GM19455 (cell line): ENCODE measurements around the gene SLC2A4.

Experiments
- ATAC-seq: cut with Tn5 transposase; IDR thresholded peaks from one replicate; pipeline ENCODE4 v1.9.1; 2021; ENCODE audit not compliant: unreplicated experiment

SLC2A4 gene

GRCh38 chr17:7296189-7296861 lies 14.8 kb downstream of the SLC2A4 start:
- ATAC-seq: no peak

GRCh38 chr17:7304179-7304578 lies 22.7 kb downstream of the SLC2A4 start:
- no peak for ATAC-seq

- peak; percentile 61 for ATAC-seq
Observed at GRCh38 chr17:7306911-7307685, 25.6 kb downstream of the SLC2A4 start, which contains the start of gene EIF5A. Gene EIF5A, plus strand, starts transcription at chr17:7307628. Its CDS starts 2,008 bp downstream, at chr17:7309636.

- ATAC-seq: peak; percentile 1
Observed at GRCh38 chr17:7307686-7308624, 26.4 kb downstream of the SLC2A4 start.

GRCh38 chr17:7308625-7309433 lies 27.3 kb downstream of the SLC2A4 start:
- ATAC-seq: no peak

- ATAC-seq: no peak
Observed at GRCh38 chr17:7309628-7310027, 28.1 kb downstream of the SLC2A4 start.

- no peak for ATAC-seq
Observed at GRCh38 chr17:7311110-7311705, 29.7 kb downstream of the SLC2A4 start.

GRCh38 chr17:7312432-7313087 lies 31.0 kb downstream of the SLC2A4 start:
- no peak for ATAC-seq

GRCh38 chr17:7313088-7313889 lies 31.8 kb downstream of the SLC2A4 start:
- ATAC-seq: no peak

- ATAC-seq: no peak
Observed at GRCh38 chr17:7313890-7314718, 32.6 kb downstream of the SLC2A4 start.

- ATAC-seq: peak; percentile 64
Observed at GRCh38 chr17:7314719-7315569, 33.4 kb downstream of the SLC2A4 start, which contains the start of gene GPS2. Gene GPS2, minus strand, starts transcription at chr17:7315360. Its CDS starts 308 bp downstream, at chr17:7315052.

GRCh38 chr17:7315570-7316235 lies 34.2 kb downstream of the SLC2A4 start:
- ATAC-seq: no peak

- ATAC-seq: no peak
Observed at GRCh38 chr17:7317161-7317803, 35.8 kb downstream of the SLC2A4 start.

GRCh38 chr17:7318121-7318860 lies 36.8 kb downstream of the SLC2A4 start:
- no peak for ATAC-seq

- no peak for ATAC-seq
Observed at GRCh38 chr17:7321466-7321865, 39.9 kb downstream of the SLC2A4 start.
